ENCODE data around the gene SPNS2. TPM values are rescaled to one million over a fixed set of nuclear protein-coding genes. Genes with fewer than 3 reads are reported as not detected.

SPNS2 gene
- total and polyA plus RNA-seq, 2 experiments from 2014 or later: 1.7 to 2.3 TPM

- Histone ChIP-seq H3F3A (replicated peaks; ENCODE audit: low read depth) (no peaks in the 10 kb centered on the region), H3K9me2 (ENCODE audit: insufficient read depth) (no peaks in the 10 kb centered on the region), H3K4me2 (no peak overlapping the region), H3K79me2 (replicated peaks; ENCODE audit: insufficient read depth) (no peaks in the 10 kb centered on the region), H3K27ac (ENCODE audit: low read depth) (no peak overlapping the region), H3K4me1 (ENCODE audit: insufficient read depth) (peaks cover 27% of the 10 kb centered on the region), H3K4me3 (no peak overlapping the region), H2AFZ (no peak overlapping the region), H3K36me3 (ENCODE audit: insufficient read depth) (no peaks in the 10 kb centered on the region), H3K27me3 (ENCODE audit: insufficient read depth) (peaks cover 27% of the 10 kb centered on the region), H4K20me1 (replicated peaks; ENCODE audit: insufficient read depth) (no peaks in the 10 kb centered on the region)
- Mint-ChIP-seq H3K4me3 (no peak overlapping the region), H3K4me1 (peaks cover 39% of the 10 kb centered on the region), H3K36me3 (ENCODE audit: low read depth) (peaks cover 3% of the 10 kb centered on the region; the same call in 1 of the 3 replicates), H3K27me3 (ENCODE audit: insufficient read depth, low read depth, poor library complexity) (peaks cover 26% of the 10 kb centered on the region), H3K27ac (no peak overlapping the region), H3K9me3 (peaks cover 5% of the 10 kb centered on the region; the same call in 2 of the 3 replicates)
- DNase-seq (ENCODE audit: low spot score) (no peak), ATAC-seq (no peak)
- TF ChIP-seq ZNF114 (CRISPR knock-in tag; IDR thresholded peaks at IDR 0.05) (no peak), NANOG (IDR thresholded peaks at IDR 0.05; ENCODE audit: borderline replicate concordance) (no peak), CTCF (conservative IDR thresholded peaks at IDR 0.05; ENCODE audit: low read depth in 2 of 2) (no peak), ZNF331 (CRISPR knock-in tag; IDR thresholded peaks at IDR 0.05; ENCODE audit: low read depth) (no peak)
These were observed 81.6 kb downstream of the SPNS2 start for GRCh38 chr17:4580291-4580690.

GRCh38 chr17:4582101-4582501 lies 83.4 kb downstream of the SPNS2 start:
- Histone ChIP-seq H4K20me1 (replicated peaks; ENCODE audit: insufficient read depth) (no peaks in the 10 kb centered on the region), H2AFZ (no peak overlapping the region), H3K4me3 (no peak overlapping the region), H3K36me3 (ENCODE audit: insufficient read depth) (no peaks in the 10 kb centered on the region), H3K27ac (ENCODE audit: low read depth) (no peak overlapping the region), H3F3A (replicated peaks; ENCODE audit: low read depth) (no peaks in the 10 kb centered on the region), H3K27me3 (ENCODE audit: insufficient read depth) (peaks cover 39% of the 10 kb centered on the region), H3K4me2 (no peak overlapping the region), H3K79me2 (replicated peaks; ENCODE audit: insufficient read depth) (no peaks in the 10 kb centered on the region), H3K4me1 (ENCODE audit: insufficient read depth) (peaks cover 14% of the 10 kb centered on the region), H3K9me2 (ENCODE audit: insufficient read depth) (no peaks in the 10 kb centered on the region)
- Mint-ChIP-seq H3K27ac (no peak overlapping the region), H3K9me3 (peaks cover 5% of the 10 kb centered on the region; the same call in 2 of the 3 replicates), H3K4me1 (peaks cover 28% of the 10 kb centered on the region), H3K4me3 (no peak overlapping the region), H3K27me3 (ENCODE audit: insufficient read depth, low read depth, poor library complexity) (peaks cover 34% of the 10 kb centered on the region), H3K36me3 (ENCODE audit: low read depth) (0 out of 3 replicates have a peak, but pooled peaks cover 3% of the 10 kb centered on the region)
- ATAC-seq: no peak
- no peak for DNase-seq (ENCODE audit: low spot score)
- TF ChIP-seq JUNB (IDR thresholded peaks at IDR 0.05; ENCODE audit: unreplicated experiment) (no peak), CREB1 (CRISPR knock-in tag; IDR thresholded peaks at IDR 0.05; ENCODE audit: low read depth) (no peak), ETS1 (IDR thresholded peaks at IDR 0.05) (no peak), EZH2phosphoT487 (IDR thresholded peaks at IDR 0.05; ENCODE audit: unreplicated experiment) (no peak), NANOG (IDR thresholded peaks at IDR 0.05; ENCODE audit: borderline replicate concordance) (no peak), CTCF (conservative IDR thresholded peaks at IDR 0.05; ENCODE audit: low read depth in 2 of 2) (no peak), ZNF462 (CRISPR knock-in tag; IDR thresholded peaks at IDR 0.05) (no peak), EZH2 (IDR thresholded peaks at IDR 0.05; ENCODE audit: low read depth, unreplicated experiment) (no peak)

Measured in GM23338 (cell line).